Measurements from ENCODE around the gene LHX1.

DNA sequence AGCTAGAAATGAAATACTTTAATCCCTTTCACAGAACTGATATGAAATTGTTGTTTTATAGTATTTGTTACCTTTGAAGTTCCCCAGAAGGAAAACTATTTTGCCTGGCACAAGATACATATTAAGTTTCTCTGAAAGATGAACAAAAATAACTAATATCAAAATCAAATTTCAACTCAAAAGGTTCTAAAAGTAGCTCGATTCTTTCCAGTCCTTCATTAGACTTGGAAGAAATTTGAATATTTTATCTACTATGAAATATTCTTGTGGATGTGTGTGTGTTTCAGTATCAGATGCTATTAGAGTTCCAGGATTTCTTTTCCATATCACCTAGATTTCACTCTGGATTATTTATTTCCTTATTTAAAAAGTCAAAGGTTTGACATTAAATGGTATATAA lies 7.9 kb downstream of the LHX1 start:
- TF ChIP-seq, protein P1, sequence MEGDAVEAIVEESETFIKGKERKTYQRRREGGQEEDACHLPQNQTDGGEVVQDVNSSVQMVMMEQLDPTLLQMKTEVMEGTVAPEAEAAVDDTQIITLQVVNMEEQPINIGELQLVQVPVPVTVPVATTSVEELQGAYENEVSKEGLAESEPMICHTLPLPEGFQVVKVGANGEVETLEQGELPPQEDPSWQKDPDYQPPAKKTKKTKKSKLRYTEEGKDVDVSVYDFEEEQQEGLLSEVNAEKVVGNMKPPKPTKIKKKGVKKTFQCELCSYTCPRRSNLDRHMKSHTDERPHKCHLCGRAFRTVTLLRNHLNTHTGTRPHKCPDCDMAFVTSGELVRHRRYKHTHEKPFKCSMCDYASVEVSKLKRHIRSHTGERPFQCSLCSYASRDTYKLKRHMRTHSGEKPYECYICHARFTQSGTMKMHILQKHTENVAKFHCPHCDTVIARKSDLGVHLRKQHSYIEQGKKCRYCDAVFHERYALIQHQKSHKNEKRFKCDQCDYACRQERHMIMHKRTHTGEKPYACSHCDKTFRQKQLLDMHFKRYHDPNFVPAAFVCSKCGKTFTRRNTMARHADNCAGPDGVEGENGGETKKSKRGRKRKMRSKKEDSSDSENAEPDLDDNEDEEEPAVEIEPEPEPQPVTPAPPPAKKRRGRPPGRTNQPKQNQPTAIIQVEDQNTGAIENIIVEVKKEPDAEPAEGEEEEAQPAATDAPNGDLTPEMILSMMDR (IDR thresholded peaks at IDR 0.05; ENCODE audit: borderline replicate concordance, extremely low read depth, low read length, poor library complexity, severe bottlenecking), result no peak
- TF ChIP-seq EZH2 (IDR thresholded peaks at IDR 0.05; ENCODE audit: borderline replicate concordance, low read depth, low read length, severe bottlenecking), result no peak

Data from DND-41 (cell line).